IPS-15b (cell line): Measurements from ENCODE around the gene OR6C68.
"Not testable (repeated sequence)": the region's sequence is repeated elsewhere in the genome, so short reads cannot be mapped to it uniquely, and the experiment has no call there.

Experiments used
- H3K27me3 ChIP-seq: one replicate; pipeline ENCODE4 v1.6.1; 2013; ENCODE audit warnings: low read length; ENCODE audit not compliant: control insufficient read depth, insufficient read depth
- H3K36me3 ChIP-seq: one replicate; pipeline ENCODE4 v1.6.1; 2013; ENCODE audit warnings: low read length; ENCODE audit not compliant: control insufficient read depth, insufficient read depth
- H3K4me1 ChIP-seq: one replicate; pipeline ENCODE4 v1.6.1; 2013; ENCODE audit warnings: mild to moderate bottlenecking, low read length; ENCODE audit not compliant: control insufficient read depth, insufficient read depth
- H3K4me3 ChIP-seq: one replicate; pipeline ENCODE4 v1.5.1; 2013; ENCODE audit warnings: low read depth, low read length
- H3K9ac ChIP-seq: one replicate; pipeline ENCODE4 v1.6.1; 2013; ENCODE audit warnings: low read depth, mild to moderate bottlenecking, low read length
- H3K9me3 ChIP-seq: one replicate; pipeline ENCODE4 v1.6.1; 2013; ENCODE audit warnings: mild to moderate bottlenecking, low read length; ENCODE audit not compliant: control insufficient read depth, insufficient read depth

The OR6C68 gene

GRCh38 chr12:55492078-55492477 is at the start of gene OR6C68:
Gene OR6C68, plus strand, starts transcription at chr12:55492378. Its CDS starts 0 bp downstream, at chr12:55492378.
- no peak within 1 kb of the TSS for H3K9ac ChIP-seq
- no peak within 1 kb of the TSS for H3K4me3 ChIP-seq
- no peaks in the 10 kb centered on the region for H3K9me3 ChIP-seq
- H3K27me3 ChIP-seq = no peaks in the 10 kb centered on the region
- H3K36me3 ChIP-seq = no peaks in the 10 kb centered on the region
- no peaks in the 10 kb centered on the region for H3K4me1 ChIP-seq

GRCh38 chr12:55443776-55444175 is 48.4 kb upstream of the OR6C68 start, which contains the start of gene OR6C2:
Gene OR6C2, plus strand, starts transcription at chr12:55444076. Its CDS starts 8,138 bp downstream, at chr12:55452214.
- Histone ChIP-seq H3K9ac (no peak within 1 kb of the TSS), H3K36me3 (no peaks in the 10 kb centered on the region), H3K9me3 (no peaks in the 10 kb centered on the region), H3K27me3 (no peaks in the 10 kb centered on the region), H3K4me3 (no peak within 1 kb of the TSS), H3K4me1 (no peaks in the 10 kb centered on the region)

- Histone ChIP-seq H3K4me1 (no peaks in the 10 kb centered on the region), H3K9me3 (no peaks in the 10 kb centered on the region), H3K4me3 (no peak overlapping the region), H3K27me3 (no peaks in the 10 kb centered on the region), H3K36me3 (no peaks in the 10 kb centered on the region), H3K9ac (no peak overlapping the region)
Measured at GRCh38 chr12:55445357-55445756, 46.8 kb upstream of the OR6C68 start.

GRCh38 chr12:55446326-55446725 is 45.9 kb upstream of the OR6C68 start:
- Histone ChIP-seq H3K4me3 (no peak overlapping the region), H3K9ac (no peak overlapping the region), H3K36me3 (no peaks in the 10 kb centered on the region), H3K4me1 (no peaks in the 10 kb centered on the region), H3K27me3 (no peaks in the 10 kb centered on the region), H3K9me3 (no peaks in the 10 kb centered on the region)

GRCh38 chr12:55448825-55449224 is 43.4 kb upstream of the OR6C68 start:
- Histone ChIP-seq H3K4me1 (no peaks in the 10 kb centered on the region), H3K9me3 (no peaks in the 10 kb centered on the region), H3K27me3 (no peaks in the 10 kb centered on the region), H3K36me3 (no peaks in the 10 kb centered on the region), H3K9ac (no peak overlapping the region), H3K4me3 (no peak overlapping the region)

GRCh38 chr12:55464926-55465325 is 27.3 kb upstream of the OR6C68 start:
- H3K9me3 ChIP-seq, H3K9ac ChIP-seq, H3K36me3 ChIP-seq, H3K4me3 ChIP-seq, H3K4me1 ChIP-seq, H3K27me3 ChIP-seq: not testable (repeated sequence)

GRCh38 chr12:55467836-55468235 is 24.3 kb upstream of the OR6C68 start:
- no peak overlapping the region for H3K4me3 ChIP-seq
- no peaks in the 10 kb centered on the region for H3K9me3 ChIP-seq
- no peak overlapping the region for H3K9ac ChIP-seq
- no peaks in the 10 kb centered on the region for H3K36me3 ChIP-seq
- no peaks in the 10 kb centered on the region for H3K27me3 ChIP-seq
- no peaks in the 10 kb centered on the region for H3K4me1 ChIP-seq

GRCh38 chr12:55469291-55469690 is 22.9 kb upstream of the OR6C68 start:
- Histone ChIP-seq H3K4me3 (no peak overlapping the region), H3K36me3 (no peaks in the 10 kb centered on the region), H3K27me3 (no peaks in the 10 kb centered on the region), H3K4me1 (no peaks in the 10 kb centered on the region), H3K9me3 (no peaks in the 10 kb centered on the region), H3K9ac (no peak overlapping the region)

GRCh38 chr12:55470088-55470829 is 21.9 kb upstream of the OR6C68 start, which contains the start of gene OR6C70:
Gene OR6C70, minus strand, starts transcription at chr12:55470138. Its CDS starts 0 bp downstream, at chr12:55470138.
- Histone ChIP-seq H3K4me1 (no peaks in the 10 kb centered on the region), H3K36me3 (no peaks in the 10 kb centered on the region), H3K9ac (no peak within 1 kb of the TSS), H3K4me3 (no peak within 1 kb of the TSS), H3K9me3 (no peaks in the 10 kb centered on the region), H3K27me3 (no peaks in the 10 kb centered on the region)

GRCh38 chr12:55472264-55472663 is 19.9 kb upstream of the OR6C68 start:
- Histone ChIP-seq H3K4me1 (no peaks in the 10 kb centered on the region), H3K4me3 (no peak overlapping the region), H3K27me3 (no peaks in the 10 kb centered on the region), H3K9me3 (no peaks in the 10 kb centered on the region), H3K9ac (no peak overlapping the region), H3K36me3 (no peaks in the 10 kb centered on the region)

GRCh38 chr12:55479136-55479535 is 13.0 kb upstream of the OR6C68 start:
- not testable (repeated sequence) for H3K27me3 ChIP-seq, H3K9me3 ChIP-seq, H3K36me3 ChIP-seq, H3K4me1 ChIP-seq, H3K4me3 ChIP-seq, H3K9ac ChIP-seq

GRCh38 chr12:55484284-55484683 is 7.9 kb upstream of the OR6C68 start:
- H3K9me3 ChIP-seq, H3K9ac ChIP-seq, H3K4me3 ChIP-seq, H3K36me3 ChIP-seq, H3K27me3 ChIP-seq, H3K4me1 ChIP-seq: not testable (repeated sequence)
